ENCODE measurements around the gene MPHOSPH10.

The MPHOSPH10 gene

GRCh38 chr2:71133603-71134002, 3.2 kb downstream of the MPHOSPH10 start:
- Histone ChIP-seq H3K27me3 (replicated peaks) (no peaks in the 10 kb centered on the region), H3K36me3 (replicated peaks) (peaks cover 34% of the 10 kb centered on the region), H3K4me3 (ENCODE audit: low read depth, low read length) (no peak overlapping the region), H3K27ac (no peak overlapping the region)
- TF ChIP-seq CTCF (IDR thresholded peaks at IDR 0.05; ENCODE audit: low read depth, low read length, missing control alignments): no peak
- in situ Hi-C loops (cut with HindIII; ENCODE audit: low pct_ligation_motif_present, low sequenced_read_pairs): no loop called here
- DNase-seq: no peak

- Histone ChIP-seq H3K27me3 (replicated peaks) (no peaks in the 10 kb centered on the region), H3K4me3 (ENCODE audit: low read depth, low read length) (no peak overlapping the region), H3K27ac (no peak overlapping the region), H3K36me3 (replicated peaks) (peaks cover 43% of the 10 kb centered on the region)
- in situ Hi-C loops (cut with HindIII; ENCODE audit: low pct_ligation_motif_present, low sequenced_read_pairs): no loop called here
- no peak for TF ChIP-seq CTCF (IDR thresholded peaks at IDR 0.05; ENCODE audit: low read depth, low read length, missing control alignments)
- DNase-seq: no peak
Observed at GRCh38 chr2:71136174-71136573, 5.7 kb downstream of the MPHOSPH10 start.

DNA sequence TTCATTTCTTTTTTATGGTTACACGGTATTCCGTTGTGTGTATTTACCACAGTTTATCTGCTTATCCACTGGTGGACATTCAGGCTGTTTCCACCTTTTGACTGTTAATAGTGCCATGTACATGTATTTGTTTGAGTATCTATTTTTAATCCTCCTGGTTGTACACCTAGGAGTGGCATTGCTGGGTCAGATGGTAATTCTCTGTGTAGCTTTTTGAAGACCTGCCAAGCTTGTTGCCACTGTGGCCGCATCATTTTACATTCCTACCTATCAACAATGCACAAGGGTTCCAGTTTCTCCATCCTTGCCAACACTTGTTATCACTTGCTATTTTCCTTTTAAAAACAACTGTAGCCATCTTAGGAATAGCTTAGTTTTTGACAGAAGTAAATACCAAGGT, 13.3 kb downstream of the MPHOSPH10 start:
- Histone ChIP-seq H3K36me3 (replicated peaks) (peaks cover 62% of the 10 kb centered on the region), H3K27me3 (replicated peaks) (no peaks in the 10 kb centered on the region), H3K27ac (no peak overlapping the region), H3K4me3 (ENCODE audit: low read depth, low read length) (no peak overlapping the region)
- DNase-seq: no peak
- in situ Hi-C loops (cut with HindIII; ENCODE audit: low pct_ligation_motif_present, low sequenced_read_pairs): no loop called here
- TF ChIP-seq CTCF (IDR thresholded peaks at IDR 0.05; ENCODE audit: low read depth, low read length, missing control alignments): no peak

- no peak for DNase-seq
- Histone ChIP-seq H3K27ac (no peak overlapping the region), H3K4me3 (ENCODE audit: low read depth, low read length) (no peak overlapping the region), H3K36me3 (replicated peaks) (peaks cover 51% of the 10 kb centered on the region), H3K27me3 (replicated peaks) (no peaks in the 10 kb centered on the region)
- in situ Hi-C loops (cut with HindIII; ENCODE audit: low pct_ligation_motif_present, low sequenced_read_pairs): no loop called here
- no peak for TF ChIP-seq CTCF (IDR thresholded peaks at IDR 0.05; ENCODE audit: low read depth, low read length, missing control alignments)
Observed at GRCh38 chr2:71148506-71149063, 18.2 kb downstream of the MPHOSPH10 start.

- DNase-seq: no peak
- no peak overlapping the region for H3K27ac ChIP-seq
- in situ Hi-C loops (cut with HindIII; ENCODE audit: low pct_ligation_motif_present, low sequenced_read_pairs): no loop called here
- H3K4me3 ChIP-seq (ENCODE audit: low read depth, low read length): no peak overlapping the region
- H3K27me3 ChIP-seq (replicated peaks): no peaks in the 10 kb centered on the region
- no peak for TF ChIP-seq CTCF (IDR thresholded peaks at IDR 0.05; ENCODE audit: low read depth, low read length, missing control alignments)
- peaks cover 35% of the 10 kb centered on the region for H3K36me3 ChIP-seq (replicated peaks)
Observed at GRCh38 chr2:71150082-71150816, 19.8 kb downstream of the MPHOSPH10 start.
